Measurements from ENCODE around the gene GPC6.

DNA sequence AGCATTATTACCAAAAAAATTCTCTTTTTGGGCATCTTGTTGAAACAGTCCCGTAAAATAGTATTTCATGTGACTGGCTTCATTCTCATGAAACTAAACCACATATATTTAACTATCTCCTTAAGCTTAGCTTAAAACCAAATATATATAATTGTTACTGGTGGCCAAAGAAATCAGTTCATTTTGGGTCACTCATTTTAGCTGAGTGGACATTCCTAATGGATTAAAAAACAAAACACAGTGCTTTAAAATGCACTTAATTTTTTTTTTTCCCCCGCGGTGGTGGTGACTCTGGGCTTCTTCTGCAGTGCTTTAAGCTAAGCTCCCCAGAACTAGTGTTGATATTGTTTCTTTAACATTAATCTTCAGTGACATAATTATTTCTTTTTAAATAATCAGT, 540.1 kb downstream of the GPC6 start:
- TF ChIP-seq, protein P1, sequence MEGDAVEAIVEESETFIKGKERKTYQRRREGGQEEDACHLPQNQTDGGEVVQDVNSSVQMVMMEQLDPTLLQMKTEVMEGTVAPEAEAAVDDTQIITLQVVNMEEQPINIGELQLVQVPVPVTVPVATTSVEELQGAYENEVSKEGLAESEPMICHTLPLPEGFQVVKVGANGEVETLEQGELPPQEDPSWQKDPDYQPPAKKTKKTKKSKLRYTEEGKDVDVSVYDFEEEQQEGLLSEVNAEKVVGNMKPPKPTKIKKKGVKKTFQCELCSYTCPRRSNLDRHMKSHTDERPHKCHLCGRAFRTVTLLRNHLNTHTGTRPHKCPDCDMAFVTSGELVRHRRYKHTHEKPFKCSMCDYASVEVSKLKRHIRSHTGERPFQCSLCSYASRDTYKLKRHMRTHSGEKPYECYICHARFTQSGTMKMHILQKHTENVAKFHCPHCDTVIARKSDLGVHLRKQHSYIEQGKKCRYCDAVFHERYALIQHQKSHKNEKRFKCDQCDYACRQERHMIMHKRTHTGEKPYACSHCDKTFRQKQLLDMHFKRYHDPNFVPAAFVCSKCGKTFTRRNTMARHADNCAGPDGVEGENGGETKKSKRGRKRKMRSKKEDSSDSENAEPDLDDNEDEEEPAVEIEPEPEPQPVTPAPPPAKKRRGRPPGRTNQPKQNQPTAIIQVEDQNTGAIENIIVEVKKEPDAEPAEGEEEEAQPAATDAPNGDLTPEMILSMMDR (conservative IDR thresholded peaks at IDR 0.05), result no peak
- no peak for TF ChIP-seq ZFX (IDR thresholded peaks at IDR 0.05)
